NCI-H1417 (cell line): ENCODE data around the gene EFEMP2.

Experiments used
- DNase-seq, 3 experiments: peaks; one replicate each; lab custom pipeline; 2025; lab: John Stamatoyannopoulos, UW

Gene EFEMP2

DNA sequence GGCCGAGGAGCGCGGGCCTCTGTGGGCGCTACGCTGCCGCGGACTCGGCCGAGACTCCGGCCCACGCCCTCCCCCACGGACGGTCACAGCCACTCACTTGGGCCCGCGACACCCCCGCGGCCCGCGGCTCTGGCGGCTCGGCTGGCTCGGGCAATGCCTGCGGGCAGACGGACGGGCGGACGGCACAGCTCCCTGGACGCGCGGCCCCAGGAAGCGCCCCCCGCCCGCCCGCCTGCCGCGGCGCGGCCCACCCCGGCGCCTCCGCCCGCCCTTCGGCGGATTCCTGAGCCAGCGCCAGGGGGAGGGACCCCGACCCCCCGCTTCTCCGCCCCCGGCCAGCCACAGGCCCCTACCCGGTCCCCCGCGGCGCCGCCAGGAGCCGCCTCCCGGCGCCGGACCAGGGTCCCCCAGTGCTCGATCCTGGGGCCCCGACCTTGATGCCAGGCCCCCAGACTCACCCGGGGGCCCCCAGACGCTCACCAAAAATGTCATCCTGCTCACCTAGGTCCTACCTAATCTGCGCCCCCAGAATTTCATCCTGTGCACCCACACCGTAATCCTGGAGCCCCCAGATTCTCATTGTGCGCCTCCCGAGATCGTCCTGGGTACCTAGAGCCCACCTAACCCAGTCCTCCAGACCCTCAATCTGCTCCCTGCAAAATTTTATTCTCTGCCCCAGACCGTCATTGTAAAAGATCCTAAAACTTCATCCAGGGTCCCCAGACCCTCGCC, at the start of gene EFEMP2:
Gene EFEMP2 (minus strand): TSS at position 215 of the 732 bp plus-strand sequence. CDS start 446 bp downstream, outside the sequence.
- DNase-seq = no peak

DNA sequence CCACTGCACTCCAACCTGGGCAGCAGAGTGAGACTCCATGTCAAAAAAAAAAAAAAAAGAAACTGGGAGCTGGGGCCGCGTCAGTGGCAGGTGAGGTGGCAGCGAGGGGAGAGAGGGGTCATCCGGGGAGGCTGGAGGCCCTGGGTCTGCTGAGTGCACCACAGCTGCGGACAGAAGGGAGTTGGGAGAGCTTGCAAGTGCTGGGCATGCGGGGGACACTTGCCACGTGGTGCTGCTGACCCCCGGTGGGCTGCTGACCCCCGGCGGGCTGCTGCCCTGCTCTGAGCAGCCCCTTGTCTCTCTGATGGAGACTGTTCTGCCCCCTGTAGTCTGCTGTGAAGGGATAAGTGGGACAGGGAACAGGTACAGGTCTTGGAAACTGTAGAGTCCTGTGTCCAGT, 49.3 kb upstream of the EFEMP2 start:
- DNase-seq = no peak

DNA sequence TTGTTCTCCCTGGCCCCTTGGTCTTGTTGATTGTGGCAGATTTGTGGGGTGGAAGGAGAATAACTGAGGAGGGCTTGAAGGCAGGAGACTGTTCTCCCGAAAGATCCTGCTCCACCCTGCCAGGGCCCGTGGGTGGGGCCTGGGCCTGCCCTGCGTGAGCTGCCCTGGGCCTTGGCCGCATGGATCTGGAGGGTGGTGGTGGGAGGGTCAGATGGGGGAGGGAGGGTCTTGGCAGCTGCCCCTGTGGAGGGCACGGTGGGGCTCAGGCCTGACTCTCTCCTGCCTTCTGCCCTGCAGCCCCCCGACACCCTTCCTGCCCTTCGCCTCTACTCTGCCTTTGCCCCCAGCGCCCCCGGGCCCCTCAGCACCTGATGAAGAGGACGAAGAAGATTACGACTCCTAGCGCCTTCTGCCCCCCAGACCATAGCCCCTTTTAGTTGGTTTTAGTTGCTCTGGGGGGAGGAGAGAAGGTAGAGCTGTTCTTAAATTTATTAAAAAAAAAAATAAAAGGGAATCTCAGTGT, 48.5 kb upstream of the EFEMP2 start:
- DNase-seq = no peak

DNA sequence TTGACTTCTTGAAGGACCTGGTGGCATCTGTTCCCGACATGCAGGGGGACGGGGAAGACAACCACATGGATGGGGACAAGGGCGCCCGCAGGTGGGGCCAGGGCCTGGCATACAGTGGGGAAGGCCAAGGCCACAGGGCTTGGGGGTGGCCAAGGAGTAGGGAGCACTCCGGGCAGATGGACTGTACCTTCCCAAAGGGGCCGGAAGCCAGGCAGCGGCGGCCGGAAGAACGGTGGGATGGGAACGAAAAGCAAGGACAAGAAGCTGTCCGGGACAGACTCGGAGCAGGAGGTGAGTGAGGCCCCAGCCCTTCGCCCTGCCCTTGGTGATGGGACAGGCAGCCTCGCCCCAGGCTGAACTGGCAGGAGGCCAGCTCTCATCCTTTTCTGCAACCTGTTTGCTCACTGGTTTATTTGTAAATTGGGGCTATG, 47.8 kb upstream of the EFEMP2 start:
- no peak for DNase-seq

DNA sequence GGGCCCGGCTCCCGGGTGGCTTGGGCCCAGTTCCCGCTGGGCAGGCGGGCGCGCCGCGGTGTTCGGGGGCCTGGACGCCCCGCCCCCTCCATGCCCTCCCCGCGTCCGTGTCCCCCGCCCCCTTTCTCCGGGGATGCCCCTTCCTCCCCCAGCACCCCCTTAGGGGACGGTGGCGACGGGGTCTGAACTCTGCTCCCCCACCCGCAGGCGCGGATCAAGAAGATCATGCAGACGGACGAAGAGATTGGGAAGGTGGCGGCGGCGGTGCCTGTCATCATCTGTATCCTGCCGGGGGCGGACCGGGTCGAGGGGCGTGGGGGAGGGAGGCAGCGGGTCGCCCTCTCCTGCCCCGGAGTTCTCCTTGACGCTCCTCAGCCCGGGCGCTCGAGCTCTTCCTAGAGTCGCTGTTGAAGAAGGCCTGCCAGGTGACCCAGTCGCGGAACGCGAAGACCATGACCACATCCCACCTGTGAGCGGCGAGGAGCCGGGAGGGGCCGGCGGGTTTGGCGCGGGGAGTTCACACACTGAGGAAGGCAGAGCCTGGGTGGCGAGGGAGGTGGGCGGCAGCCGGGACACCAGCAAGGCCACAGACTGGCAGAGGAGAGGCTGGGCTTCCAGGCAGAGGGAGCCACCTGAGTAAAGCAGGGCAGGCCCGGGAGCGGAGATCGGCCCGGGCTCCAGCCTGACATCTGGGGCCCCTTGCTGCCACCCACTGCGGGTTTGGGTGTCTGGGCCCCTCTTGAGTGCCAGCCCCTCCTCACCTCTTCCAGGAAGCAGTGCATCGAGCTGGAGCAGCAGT, 47.2 kb upstream of the EFEMP2 start:
- DNase-seq = peak; percentile 43 to 78 (median 72)

DNA sequence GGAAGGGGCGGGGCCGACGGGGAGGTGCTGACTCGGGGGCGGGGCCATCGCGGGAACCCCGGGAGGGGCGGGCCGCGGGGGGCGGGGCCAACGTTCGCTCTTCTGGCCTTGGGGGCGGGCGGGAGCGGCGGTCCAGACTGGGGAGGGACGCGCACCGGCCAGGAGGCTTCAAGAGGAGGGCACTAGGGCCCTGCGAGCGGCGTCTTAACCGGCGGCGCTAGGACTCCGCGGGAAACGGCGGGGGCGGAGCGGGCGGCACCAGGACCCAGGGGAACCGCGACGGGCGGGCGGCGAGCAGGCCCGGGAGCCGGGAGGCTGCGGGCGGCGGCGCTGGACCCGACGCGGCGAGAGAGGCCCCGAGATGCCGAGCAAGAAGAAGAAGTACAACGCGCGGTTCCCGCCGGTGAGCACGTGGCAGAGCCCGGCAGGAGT, 46.6 kb upstream of the EFEMP2 start, which contains the start of gene DRAP1:
Gene DRAP1 (plus strand): TSS at position 286 of the 432 bp plus-strand sequence. CDS start 76 bp downstream, at position 362.
- peak; percentile 96 to 99 (median 98) for DNase-seq

DNA sequence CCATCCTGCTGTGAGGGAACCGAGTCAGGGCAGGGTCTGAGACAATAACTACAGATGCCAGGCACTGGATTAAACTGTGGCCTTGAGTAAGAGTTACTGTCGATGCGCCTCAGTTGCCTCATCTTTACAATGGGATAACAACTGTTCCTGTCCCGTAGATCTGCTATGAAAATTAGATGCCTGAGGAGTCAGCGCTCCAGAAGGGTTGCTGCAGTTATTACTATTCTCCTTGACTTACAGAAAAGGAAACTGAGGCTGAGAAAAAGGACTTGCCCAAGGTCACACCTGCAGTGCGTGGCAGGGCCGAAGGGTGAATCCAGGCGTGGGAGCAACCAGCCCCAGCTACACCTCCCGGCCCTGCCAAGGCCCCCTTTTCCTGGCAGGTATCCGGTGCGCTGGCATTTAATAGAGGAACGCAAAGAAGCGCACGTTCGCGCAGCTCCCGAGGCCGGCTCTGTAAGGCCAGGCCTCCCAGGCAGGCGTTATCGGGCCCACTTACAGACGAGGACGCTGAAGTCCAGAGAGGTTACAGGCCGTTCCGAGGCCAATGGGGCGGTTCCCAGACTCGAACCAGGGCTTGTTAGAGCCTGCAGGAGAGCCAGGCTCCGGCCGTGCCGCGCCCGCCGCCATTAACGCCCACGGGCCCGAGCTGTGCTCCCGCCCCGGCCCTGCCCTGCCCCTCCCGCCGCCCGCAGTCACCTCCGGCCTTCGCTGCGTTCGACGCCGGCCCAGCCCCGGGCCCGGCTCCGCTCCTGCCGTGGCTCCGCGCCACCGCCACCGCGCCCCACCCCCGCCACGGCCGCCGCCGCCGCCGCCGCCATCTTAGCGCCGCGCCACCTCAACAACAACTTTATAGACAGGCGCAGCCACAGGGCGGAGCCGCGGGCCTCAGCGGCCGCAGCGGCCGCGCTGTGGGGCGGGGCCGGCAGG, 45.9 kb upstream of the EFEMP2 start, which contains the start of gene C11orf68:
Gene C11orf68 (minus strand): TSS at position 852 of the 930 bp plus-strand sequence. CDS start 31 bp downstream, at position 821.
- DNase-seq = peak; percentile 26 to 85 (median 81)

DNA sequence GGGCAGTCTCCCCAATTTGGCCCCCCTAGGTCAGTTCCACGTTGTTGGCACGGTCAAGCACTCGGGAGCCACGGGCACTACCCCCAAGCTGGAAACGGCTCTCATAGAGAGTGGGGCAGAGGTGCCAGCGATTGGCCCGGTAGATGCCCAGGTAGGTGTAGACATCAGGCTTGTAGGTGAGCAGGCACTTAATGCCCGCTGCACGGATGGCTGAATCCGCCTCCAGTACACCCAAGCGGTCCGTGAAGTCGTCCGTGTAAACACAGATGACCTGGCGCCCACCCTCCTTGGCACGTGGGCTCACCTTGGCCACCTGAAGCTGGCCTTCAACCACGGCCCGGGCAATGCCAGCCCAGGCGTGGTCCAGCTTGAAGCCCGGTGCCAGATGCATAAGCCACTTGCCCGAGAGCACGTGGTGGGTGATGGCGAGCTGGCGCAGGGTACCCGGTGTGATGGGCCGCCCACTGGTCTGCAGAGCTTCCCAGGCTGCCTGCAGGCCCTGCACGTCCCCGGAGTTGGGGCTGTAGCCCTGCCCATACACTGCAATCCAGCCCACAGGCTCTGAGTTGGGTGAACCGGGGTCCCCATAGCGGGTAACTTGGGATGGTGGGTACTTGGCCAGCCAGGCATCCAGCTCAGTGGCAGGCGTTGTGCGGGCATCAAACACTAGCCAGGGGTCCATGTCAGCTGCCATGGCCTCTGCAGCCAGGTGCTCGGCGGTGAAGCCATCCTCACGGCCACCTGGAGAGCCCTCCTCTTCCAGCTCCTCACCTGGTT, 45.0 kb upstream of the EFEMP2 start:
- no peak for DNase-seq

DNA sequence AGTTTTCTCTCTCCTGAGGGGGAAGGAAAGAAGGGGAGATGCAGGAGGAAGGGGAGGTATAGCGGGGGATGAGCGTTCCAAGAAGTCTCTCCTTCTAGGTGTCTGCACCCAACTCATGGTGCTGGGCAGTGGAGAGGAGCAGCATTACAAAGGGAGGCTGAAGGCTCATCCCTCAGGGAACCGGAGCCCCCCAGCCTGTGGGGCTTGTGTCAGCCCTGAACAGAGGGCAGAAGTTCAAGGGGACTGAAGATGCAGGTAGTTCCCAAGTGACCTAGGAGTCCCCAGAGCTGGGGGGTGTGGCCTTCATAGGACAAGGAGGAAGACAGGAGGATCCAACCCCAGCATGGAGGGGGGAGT, 44.5 kb upstream of the EFEMP2 start:
- no peak for DNase-seq

DNA sequence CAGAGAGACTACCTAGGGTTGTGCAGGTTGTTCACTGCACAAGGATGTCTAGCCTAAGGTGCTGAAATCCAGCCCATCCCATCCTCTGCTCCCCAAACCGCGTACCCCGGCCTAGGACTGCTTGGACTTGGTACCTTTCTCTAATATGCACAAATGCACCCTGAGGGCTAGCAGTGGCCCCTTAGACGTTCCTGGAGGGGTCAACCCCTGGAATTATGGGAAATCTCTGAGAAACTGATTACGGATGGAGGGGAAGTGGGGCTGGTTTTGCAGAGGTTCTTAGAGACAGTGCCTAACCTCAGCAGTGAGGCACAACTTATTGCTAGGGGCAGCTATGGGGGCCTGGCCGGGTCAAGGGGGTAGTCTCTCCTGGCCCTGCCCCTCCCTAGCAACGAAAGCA, 43.8 kb upstream of the EFEMP2 start:
- no peak for DNase-seq

DNA sequence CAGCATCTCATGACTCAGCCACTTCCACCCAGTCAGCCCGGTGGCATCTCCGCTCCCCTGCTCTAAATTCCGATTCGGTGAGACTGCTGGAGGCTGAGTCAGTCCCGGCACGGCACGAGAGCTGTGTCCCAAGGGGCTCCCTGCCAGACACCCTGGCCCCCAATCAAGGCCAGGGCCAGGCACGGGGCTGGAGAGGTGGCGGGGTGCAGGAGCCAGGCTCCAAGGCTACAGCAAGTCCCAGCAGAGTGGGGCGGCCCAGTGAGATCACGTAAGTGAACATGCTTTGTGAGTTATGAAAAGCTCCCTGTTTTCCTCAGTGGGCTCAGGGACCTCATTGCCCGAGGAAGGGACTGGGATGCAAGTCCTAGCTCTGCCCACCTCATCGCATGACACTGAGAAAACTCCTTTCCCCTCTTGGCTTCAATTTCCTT, 43.2 kb upstream of the EFEMP2 start:
- no peak for DNase-seq

DNA sequence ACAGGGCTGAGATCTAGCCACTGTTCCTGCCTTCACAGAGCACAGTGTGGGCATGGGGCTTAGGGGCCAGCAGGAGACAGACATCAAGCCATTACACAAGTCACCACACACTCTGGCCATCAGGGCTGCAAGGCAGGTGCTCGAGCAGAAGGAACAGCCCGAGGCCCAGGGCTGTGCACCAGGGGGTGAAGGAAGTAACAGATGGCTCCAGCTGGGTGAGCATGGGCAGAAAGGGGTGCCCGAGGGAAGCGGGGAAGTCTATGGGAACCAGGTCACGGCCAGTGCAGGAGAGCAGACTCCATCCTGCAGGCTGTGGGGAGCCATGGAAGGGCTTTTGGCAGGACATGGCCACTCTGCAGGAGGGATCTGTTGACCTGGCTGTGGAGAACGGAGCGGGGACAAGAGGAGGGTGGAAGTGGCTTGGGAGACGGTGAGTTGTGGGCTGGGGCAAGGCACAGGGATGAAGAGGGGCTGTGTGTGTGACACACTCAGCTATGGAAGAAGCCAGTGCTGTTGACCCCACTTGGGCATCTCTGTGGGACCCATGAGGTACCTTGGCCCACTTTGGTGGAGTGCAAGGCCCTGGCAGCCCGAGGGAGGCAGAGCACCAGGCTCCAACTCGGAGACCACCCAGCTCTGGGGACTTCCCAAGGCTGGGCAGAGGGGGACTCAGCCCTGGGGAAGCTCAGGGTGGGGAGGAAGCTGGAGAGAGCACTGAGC, 42.7 kb upstream of the EFEMP2 start:
- no peak for DNase-seq

DNA sequence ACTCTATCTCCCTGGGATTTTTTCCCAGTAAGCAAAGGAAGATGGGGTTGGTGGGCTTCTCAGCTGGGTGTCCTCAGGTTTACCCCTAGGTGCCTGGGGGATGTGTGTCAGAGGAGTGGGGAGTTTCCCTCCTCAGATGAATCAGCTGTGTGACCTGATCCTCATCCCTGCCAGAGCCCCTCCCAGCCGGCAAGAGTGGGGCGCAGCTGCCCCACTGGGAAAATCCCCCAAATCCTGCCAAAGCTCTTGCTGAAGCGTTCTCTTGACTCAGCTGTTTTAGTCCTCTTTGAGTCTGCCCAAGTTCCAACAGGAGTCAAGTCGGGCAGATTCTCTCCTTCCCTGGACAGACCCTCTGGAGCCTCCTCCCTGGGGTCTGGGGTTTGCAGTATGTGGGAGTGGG, 40.2 kb upstream of the EFEMP2 start:
- DNase-seq = no peak

DNA sequence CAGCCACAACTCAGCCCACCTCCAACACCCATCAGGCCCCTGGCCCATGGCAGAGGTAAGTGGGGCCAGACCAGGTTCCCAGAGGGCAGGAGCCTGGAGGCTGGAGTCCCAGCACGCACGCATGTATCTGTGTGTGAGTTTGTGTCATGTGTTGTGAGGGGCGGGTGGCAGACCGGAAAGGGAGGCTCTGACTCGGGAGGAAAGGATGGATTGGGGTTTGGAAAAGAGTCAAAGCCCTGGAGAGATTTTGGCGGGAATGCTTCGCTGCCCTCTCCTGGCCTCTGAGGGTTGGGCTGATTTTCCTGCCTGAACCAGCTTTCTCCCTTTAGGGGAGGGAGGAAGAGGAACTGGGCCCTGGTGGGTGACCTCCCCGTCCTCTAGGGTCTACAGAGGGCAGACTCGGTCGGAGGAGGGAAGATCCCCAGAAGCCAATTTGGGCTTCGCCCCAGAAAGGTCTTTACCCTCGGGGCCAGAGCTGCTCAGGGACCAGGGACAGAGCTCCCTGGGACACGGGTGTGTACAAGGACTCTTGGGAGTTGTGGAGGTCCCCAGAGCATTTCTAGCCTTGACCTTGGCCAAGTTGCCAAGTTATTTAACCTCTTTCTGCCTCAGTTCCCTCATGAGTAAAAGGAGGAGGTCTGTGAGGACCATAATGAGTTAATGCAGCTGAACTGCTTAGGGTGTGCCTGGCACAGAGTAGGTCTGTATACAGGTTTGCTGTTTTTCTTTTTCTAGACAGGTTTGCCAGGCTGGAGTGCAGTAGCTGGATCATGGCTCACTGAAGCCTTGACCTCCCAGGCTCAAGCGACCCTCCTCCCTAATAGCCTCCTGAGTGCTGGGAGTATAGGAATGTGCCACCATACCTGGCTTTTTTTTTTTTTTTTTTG, 39.3 kb upstream of the EFEMP2 start:
- peak; percentile 18 to 87 (median 66) for DNase-seq

DNA sequence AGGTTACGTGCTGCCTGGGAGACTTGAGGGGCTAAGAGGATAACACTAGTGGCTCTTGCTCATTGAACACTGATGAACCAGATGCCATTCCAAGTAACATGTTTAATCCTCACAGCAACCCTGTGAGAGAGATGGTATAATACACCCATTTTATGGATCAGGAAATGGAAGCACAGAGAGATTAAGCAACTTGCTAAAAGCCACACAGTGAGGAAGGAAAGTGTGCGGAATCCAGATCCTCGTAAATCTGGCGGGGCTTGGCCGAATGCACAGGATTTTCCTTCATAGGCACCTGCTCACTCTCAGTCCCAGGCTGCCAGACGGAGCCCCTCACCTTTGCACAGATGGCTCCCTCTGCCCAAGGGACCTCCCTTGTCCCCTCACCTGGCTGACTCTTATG, 35.3 kb upstream of the EFEMP2 start:
- no peak for DNase-seq

DNA sequence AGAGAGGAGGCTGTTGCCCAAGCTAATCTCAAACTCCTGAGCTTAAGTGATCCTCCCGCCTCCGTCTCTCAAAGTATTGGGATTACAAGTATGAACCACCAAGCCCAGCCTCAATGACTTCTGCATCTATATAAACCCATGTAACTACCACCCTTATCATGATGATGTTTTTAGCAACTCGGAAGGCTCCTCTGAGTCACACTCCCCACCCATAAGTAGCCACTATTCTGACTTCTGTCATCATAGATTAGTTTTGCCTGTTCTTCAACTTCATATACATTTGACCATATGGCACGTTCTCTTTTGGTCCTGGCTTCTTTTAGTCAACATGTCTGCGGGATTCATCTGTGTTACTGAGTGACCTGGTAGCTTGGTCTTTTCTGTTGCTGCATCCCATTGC, 34.0 kb upstream of the EFEMP2 start:
- DNase-seq = no peak

DNA sequence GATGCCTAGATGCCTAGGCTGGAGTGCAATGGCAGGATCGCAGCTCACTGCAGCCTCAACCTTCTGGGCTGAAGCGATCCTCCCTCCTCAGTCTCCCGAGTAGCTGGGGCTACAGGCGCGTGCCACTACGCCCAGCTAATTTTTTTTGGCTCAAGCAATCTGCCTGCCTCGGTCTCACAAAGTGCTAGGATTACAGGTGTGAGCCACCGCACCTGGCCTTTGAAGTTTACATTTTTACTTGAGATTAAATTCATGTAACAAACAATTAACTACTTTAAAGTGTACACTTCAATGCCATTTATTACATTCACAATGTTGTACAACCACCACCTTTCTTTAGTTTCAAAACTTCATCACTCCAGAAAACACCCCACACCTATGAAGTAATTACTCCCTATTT, 31.1 kb upstream of the EFEMP2 start:
- peak in 1 of 3 experiments; percentile 46 for DNase-seq

DNA sequence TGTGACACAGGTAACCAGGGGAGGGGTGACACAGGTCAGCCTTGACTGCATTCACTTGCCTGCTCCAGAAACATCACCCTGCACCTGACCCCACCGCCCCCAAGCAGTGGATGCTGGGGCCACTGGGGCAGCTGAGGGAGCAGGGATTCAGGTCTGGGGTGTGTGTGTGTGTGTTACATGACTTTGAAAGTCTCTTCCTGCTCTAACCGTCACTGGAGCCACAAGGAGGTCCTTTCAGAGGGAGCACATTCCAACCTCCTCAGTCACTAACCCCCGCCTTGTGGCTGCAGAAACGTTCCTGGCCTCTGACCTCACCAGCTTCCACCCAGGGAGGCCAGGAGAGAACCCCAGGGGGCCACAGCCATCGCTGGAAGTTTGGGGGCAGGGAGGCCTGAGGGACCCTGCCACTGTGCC, 30.5 kb upstream of the EFEMP2 start:
- no peak for DNase-seq

DNA sequence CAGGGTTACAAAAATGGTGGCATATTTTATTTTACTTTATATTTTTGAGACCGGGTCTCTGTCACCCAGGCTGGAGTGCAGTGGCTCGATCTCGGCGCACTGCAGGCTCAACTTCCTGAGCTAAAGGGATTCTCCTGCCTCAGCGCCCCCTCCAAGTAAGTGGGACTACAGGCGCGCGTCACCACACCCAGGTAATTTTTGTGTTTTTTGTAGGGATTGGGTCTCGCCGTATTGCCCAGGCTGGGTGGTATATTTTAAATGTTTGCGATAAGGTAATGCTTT, 28.2 kb upstream of the EFEMP2 start:
- no peak for DNase-seq
